A673 (cell line): Measurements from ENCODE around the gene FBXO22.

Experiments
- CTCF ChIP-seq: fragments of 300-800, 200-600 bp; sonication (generic); conservative IDR thresholded peaks from 2 replicates; pipeline ENCODE4 v1.5.1; 2017; ENCODE audit warnings: low read depth, mild to moderate bottlenecking, antibody characterized with exemption, low read length, moderate library complexity, mixed read lengths
- EZH2 ChIP-seq: fragments of 200-600 bp; sonication (generic); IDR thresholded peaks from 2 replicates; pipeline ENCODE4 v1.6.1; 2017; ENCODE audit warnings: borderline replicate concordance, low read depth, mild to moderate bottlenecking, mixed read lengths, antibody characterized with exemption, low read length; ENCODE audit not compliant: poor library complexity, severe bottlenecking

- no peak for TF ChIP-seq EZH2
- TF ChIP-seq CTCF: no peak
Observed at GRCh38 chr15:75929799-75930565, 26.3 kb downstream of the FBXO22 start.
